ENCODE measurements around the gene FRMD3.

FRMD3 gene

GRCh38 chr9:83392228-83392627, 146.0 kb downstream of the FRMD3 start:
- intact Hi-C loops (cut with DNase I; ENCODE audit: low total_unique reads): no loop called here
- no peak overlapping the region for H3K27ac ChIP-seq

GRCh38 chr9:83388346-83388745, 149.9 kb downstream of the FRMD3 start:
- no peak for DNase-seq
- H3K27ac ChIP-seq: no peak overlapping the region
- no peak for TF ChIP-seq CTCF (IDR thresholded peaks at IDR 0.05)

More at GRCh38 chr9:83392228-83392627, 146.0 kb downstream of the FRMD3 start:
- DNase-seq: no peak
- Histone ChIP-seq H3K36me3 (no peaks in the 10 kb centered on the region), H3K4me3 (no peak overlapping the region), H3K9me3 (no peaks in the 10 kb centered on the region), H3K27me3 (no peaks in the 10 kb centered on the region), H3K4me1 (no peaks in the 10 kb centered on the region)
- no peak for TF ChIP-seq CTCF (IDR thresholded peaks at IDR 0.05)

GRCh38 chr9:83387401-83388185, 150.6 kb downstream of the FRMD3 start:
- DNase-seq: no peak
- Histone ChIP-seq H3K4me1 (no peaks in the 10 kb centered on the region), H3K9me3 (peaks cover 0 to 11% (median 8%) of the 10 kb centered on the region in 3 donors), H3K27me3 (no peaks in the 10 kb centered on the region), H3K36me3 (peaks cover 0 to 5% (median 0%) of the 10 kb centered on the region in 3 donors), H3K4me3 (no peak overlapping the region), H3K27ac (no peak overlapping the region)
- intact Hi-C loops (cut with DNase I; ENCODE audit: low total_unique reads): no loop called here
- no peak for TF ChIP-seq CTCF (IDR thresholded peaks at IDR 0.05)

More at GRCh38 chr9:83388346-83388745, 149.9 kb downstream of the FRMD3 start:
- H3K4me1 ChIP-seq: no peaks in the 10 kb centered on the region
- intact Hi-C loops (cut with DNase I; ENCODE audit: low total_unique reads): no loop called here
- no peaks in the 10 kb centered on the region for H3K27me3 ChIP-seq
- no peaks in the 10 kb centered on the region for H3K36me3 ChIP-seq
- H3K9me3 ChIP-seq: peaks cover 0 to 4% (median 2%) of the 10 kb centered on the region in 3 donors
- no peak overlapping the region for H3K4me3 ChIP-seq

- H3K9me3 ChIP-seq: peaks cover 0 to 13% (median 8%) of the 10 kb centered on the region in 3 donors
- no peak for TF ChIP-seq CTCF (IDR thresholded peaks at IDR 0.05)
- H3K36me3 ChIP-seq: peaks cover 0 to 5% (median 0%) of the 10 kb centered on the region in 3 donors
- H3K4me3 ChIP-seq: no peak overlapping the region
- H3K27me3 ChIP-seq: no peaks in the 10 kb centered on the region
- no peak for DNase-seq
- H3K27ac ChIP-seq: no peak overlapping the region
- intact Hi-C loops (cut with DNase I; ENCODE audit: low total_unique reads): no loop called here
- no peaks in the 10 kb centered on the region for H3K4me1 ChIP-seq
These were observed 152.9 kb downstream of the FRMD3 start for GRCh38 chr9:83385317-83385716.

GRCh38 chr9:83384214-83384613, 154.0 kb downstream of the FRMD3 start:
- Histone ChIP-seq H3K27ac (no peak overlapping the region), H3K4me3 (no peak overlapping the region), H3K27me3 (no peaks in the 10 kb centered on the region), H3K4me1 (no peaks in the 10 kb centered on the region), H3K36me3 (peaks cover 0 to 5% (median 0%) of the 10 kb centered on the region in 3 donors), H3K9me3 (peaks cover 0 to 13% (median 8%) of the 10 kb centered on the region in 3 donors)
- DNase-seq: no peak
- no peak for TF ChIP-seq CTCF (IDR thresholded peaks at IDR 0.05)
- intact Hi-C loops (cut with DNase I; ENCODE audit: low total_unique reads): no loop called here
